ENCODE measurements around the gene SFPQ. TPM values are rescaled to one million over a fixed set of nuclear protein-coding genes. Genes with fewer than 3 reads are reported as not detected.

Gene SFPQ
- polyA plus RNA-seq, 2 donors, result 141 to 199 TPM

- Histone ChIP-seq H3K27ac (ENCODE audit: low read depth in 2 of 2, low read length in 1 of 2) (no peak overlapping the region), H3K4me3 (ENCODE audit: low read depth in 1 of 2, low read length in 2 of 2) (no peak overlapping the region), H3K9me3 (ENCODE audit: control insufficient read depth in 2 of 2, insufficient read depth in 1 of 2, low read depth in 1 of 2, low read length in 1 of 2) (no peaks in the 10 kb centered on the region), H3K36me3 (ENCODE audit: control insufficient read depth in 2 of 2, insufficient read depth in 2 of 2, low read length in 1 of 2) (no peaks in the 10 kb centered on the region), H3K4me1 (ENCODE audit: control insufficient read depth in 2 of 2, insufficient read depth in 2 of 2, low read length in 1 of 2) (no peaks in the 10 kb centered on the region), H3K27me3 (ENCODE audit: control insufficient read depth in 1 of 2, insufficient read depth in 2 of 2, low read length in 2 of 2) (no peaks in the 10 kb centered on the region)
- WGBS, 2 donors, result 43 to 48% methylated on average over 3 of the region's 3 CpGs
These were observed 22.4 kb upstream of the SFPQ start for GRCh38 chr1:35215346-35215745.

- no peak overlapping the region for H3K4me3 ChIP-seq (ENCODE audit: low read depth in 1 of 2, low read length in 2 of 2)
- no peaks in the 10 kb centered on the region for H3K4me1 ChIP-seq (ENCODE audit: control insufficient read depth in 2 of 2, insufficient read depth in 2 of 2, low read length in 1 of 2)
- H3K27me3 ChIP-seq (ENCODE audit: control insufficient read depth in 1 of 2, insufficient read depth in 2 of 2, low read length in 2 of 2), result no peaks in the 10 kb centered on the region
- no peaks in the 10 kb centered on the region for H3K36me3 ChIP-seq (ENCODE audit: control insufficient read depth in 2 of 2, insufficient read depth in 2 of 2, low read length in 1 of 2)
- no peaks in the 10 kb centered on the region for H3K9me3 ChIP-seq (ENCODE audit: control insufficient read depth in 2 of 2, insufficient read depth in 1 of 2, low read depth in 1 of 2, low read length in 1 of 2)
- no peak overlapping the region for H3K27ac ChIP-seq (ENCODE audit: low read depth in 2 of 2, low read length in 1 of 2)
- WGBS, 2 donors, result 79% methylated on average over 1 of the region's 1 CpG
These were observed 18.1 kb upstream of the SFPQ start for GRCh38 chr1:35211120-35211414.

GRCh38 chr1:35210321-35211119 is 17.6 kb upstream of the SFPQ start:
- Histone ChIP-seq H3K4me1 (ENCODE audit: control insufficient read depth in 2 of 2, insufficient read depth in 2 of 2, low read length in 1 of 2) (no peaks in the 10 kb centered on the region), H3K27ac (ENCODE audit: low read depth in 2 of 2, low read length in 1 of 2) (no peak overlapping the region), H3K36me3 (ENCODE audit: control insufficient read depth in 2 of 2, insufficient read depth in 2 of 2, low read length in 1 of 2) (no peaks in the 10 kb centered on the region), H3K27me3 (ENCODE audit: control insufficient read depth in 1 of 2, insufficient read depth in 2 of 2, low read length in 2 of 2) (no peaks in the 10 kb centered on the region), H3K4me3 (ENCODE audit: low read depth in 1 of 2, low read length in 2 of 2) (no peak overlapping the region), H3K9me3 (ENCODE audit: control insufficient read depth in 2 of 2, insufficient read depth in 1 of 2, low read depth in 1 of 2, low read length in 1 of 2) (no peaks in the 10 kb centered on the region)
- 68 to 73% methylated on average over 16 of the region's 16 CpGs for WGBS, 2 donors

- WGBS, 2 donors, result 40 to 41% methylated on average over 1 of the region's 1 CpG
These were observed 10.3 kb upstream of the SFPQ start for GRCh38 chr1:35203295-35203694.

GRCh38 chr1:35202048-35202719 is 9.2 kb upstream of the SFPQ start:
- Histone ChIP-seq H3K27me3 (ENCODE audit: control insufficient read depth in 1 of 2, insufficient read depth in 2 of 2, low read length in 2 of 2) (no peaks in the 10 kb centered on the region), H3K9me3 (ENCODE audit: control insufficient read depth in 2 of 2, insufficient read depth in 1 of 2, low read depth in 1 of 2, low read length in 1 of 2) (no peaks in the 10 kb centered on the region), H3K4me1 (ENCODE audit: control insufficient read depth in 2 of 2, insufficient read depth in 2 of 2, low read length in 1 of 2) (no peaks in the 10 kb centered on the region), H3K36me3 (ENCODE audit: control insufficient read depth in 2 of 2, insufficient read depth in 2 of 2, low read length in 1 of 2) (no peaks in the 10 kb centered on the region), H3K27ac (ENCODE audit: low read depth in 2 of 2, low read length in 1 of 2) (no peak overlapping the region), H3K4me3 (ENCODE audit: low read depth in 1 of 2, low read length in 2 of 2) (no peak overlapping the region)
- WGBS, 2 donors, result 29 to 31% methylated on average over 6 of the region's 6 CpGs

More at GRCh38 chr1:35203295-35203694, 10.3 kb upstream of the SFPQ start:
- no peak overlapping the region for H3K4me3 ChIP-seq (ENCODE audit: low read depth in 1 of 2, low read length in 2 of 2)
- no peaks in the 10 kb centered on the region for H3K4me1 ChIP-seq (ENCODE audit: control insufficient read depth in 2 of 2, insufficient read depth in 2 of 2, low read length in 1 of 2)
- no peaks in the 10 kb centered on the region for H3K27me3 ChIP-seq (ENCODE audit: control insufficient read depth in 1 of 2, insufficient read depth in 2 of 2, low read length in 2 of 2)
- H3K36me3 ChIP-seq (ENCODE audit: control insufficient read depth in 2 of 2, insufficient read depth in 2 of 2, low read length in 1 of 2), result no peaks in the 10 kb centered on the region
- no peaks in the 10 kb centered on the region for H3K9me3 ChIP-seq (ENCODE audit: control insufficient read depth in 2 of 2, insufficient read depth in 1 of 2, low read depth in 1 of 2, low read length in 1 of 2)
- no peak overlapping the region for H3K27ac ChIP-seq (ENCODE audit: low read depth in 2 of 2, low read length in 1 of 2)

GRCh38 chr1:35201631-35202030 is 8.7 kb upstream of the SFPQ start:
- no peaks in the 10 kb centered on the region for H3K36me3 ChIP-seq (ENCODE audit: control insufficient read depth in 2 of 2, insufficient read depth in 2 of 2, low read length in 1 of 2)
- H3K27ac ChIP-seq (ENCODE audit: low read depth in 2 of 2, low read length in 1 of 2), result no peak overlapping the region
- no peaks in the 10 kb centered on the region for H3K27me3 ChIP-seq (ENCODE audit: control insufficient read depth in 1 of 2, insufficient read depth in 2 of 2, low read length in 2 of 2)
- no peak overlapping the region for H3K4me3 ChIP-seq (ENCODE audit: low read depth in 1 of 2, low read length in 2 of 2)
- WGBS, 2 donors, result 61 to 64% methylated on average over 2 of the region's 2 CpGs
- H3K4me1 ChIP-seq (ENCODE audit: control insufficient read depth in 2 of 2, insufficient read depth in 2 of 2, low read length in 1 of 2), result no peaks in the 10 kb centered on the region
- no peaks in the 10 kb centered on the region for H3K9me3 ChIP-seq (ENCODE audit: control insufficient read depth in 2 of 2, insufficient read depth in 1 of 2, low read depth in 1 of 2, low read length in 1 of 2)

- H3K36me3 ChIP-seq (ENCODE audit: control insufficient read depth in 2 of 2, insufficient read depth in 2 of 2, low read length in 1 of 2), result peaks cover 12 to 18% of the 10 kb centered on the region in 2 donors
- H3K9me3 ChIP-seq (ENCODE audit: control insufficient read depth in 2 of 2, insufficient read depth in 1 of 2, low read depth in 1 of 2, low read length in 1 of 2), result no peaks in the 10 kb centered on the region
- WGBS, 2 donors, result 0 to 1% methylated on average over 61 to 94 of the region's 94 CpGs
- peak overlapping the region; percentile 99 for H3K27ac ChIP-seq (ENCODE audit: low read depth in 2 of 2, low read length in 1 of 2)
- H3K27me3 ChIP-seq (ENCODE audit: control insufficient read depth in 1 of 2, insufficient read depth in 2 of 2, low read length in 2 of 2), result no peaks in the 10 kb centered on the region
- H3K4me1 ChIP-seq (ENCODE audit: control insufficient read depth in 2 of 2, insufficient read depth in 2 of 2, low read length in 1 of 2), result peaks cover 0 to 6% of the 10 kb centered on the region in 2 donors
- H3K4me3 ChIP-seq (ENCODE audit: low read depth in 1 of 2, low read length in 2 of 2), result peak overlapping the region; percentile 96 to 100
These were observed 691 bp downstream of the SFPQ start for GRCh38 chr1:35192056-35192852.

- H3K27ac ChIP-seq (ENCODE audit: low read depth in 2 of 2, low read length in 1 of 2), result peak overlapping the region; percentile 99
- H3K4me3 ChIP-seq (ENCODE audit: low read depth in 1 of 2, low read length in 2 of 2), result peak overlapping the region; percentile 96 to 100
- peaks cover 0 to 6% of the 10 kb centered on the region in 2 donors for H3K4me1 ChIP-seq (ENCODE audit: control insufficient read depth in 2 of 2, insufficient read depth in 2 of 2, low read length in 1 of 2)
- peaks cover 17 to 18% of the 10 kb centered on the region in 2 donors for H3K36me3 ChIP-seq (ENCODE audit: control insufficient read depth in 2 of 2, insufficient read depth in 2 of 2, low read length in 1 of 2)
- no peaks in the 10 kb centered on the region for H3K27me3 ChIP-seq (ENCODE audit: control insufficient read depth in 1 of 2, insufficient read depth in 2 of 2, low read length in 2 of 2)
- WGBS, 2 donors, result 0 to 1% methylated on average over 25 of the region's 25 CpGs
- no peaks in the 10 kb centered on the region for H3K9me3 ChIP-seq (ENCODE audit: control insufficient read depth in 2 of 2, insufficient read depth in 1 of 2, low read depth in 1 of 2, low read length in 1 of 2)
These were observed 1.4 kb downstream of the SFPQ start for GRCh38 chr1:35191429-35192055.

GRCh38 chr1:35190784-35191183 is 2.2 kb downstream of the SFPQ start:
- Histone ChIP-seq H3K4me3 (ENCODE audit: low read depth in 1 of 2, low read length in 2 of 2) (peak overlapping the region; percentile 46 to 96), H3K9me3 (ENCODE audit: control insufficient read depth in 2 of 2, insufficient read depth in 1 of 2, low read depth in 1 of 2, low read length in 1 of 2) (no peaks in the 10 kb centered on the region), H3K4me1 (ENCODE audit: control insufficient read depth in 2 of 2, insufficient read depth in 2 of 2, low read length in 1 of 2) (peaks cover 0 to 6% of the 10 kb centered on the region in 2 donors), H3K36me3 (ENCODE audit: control insufficient read depth in 2 of 2, insufficient read depth in 2 of 2, low read length in 1 of 2) (peaks cover 17 to 22% of the 10 kb centered on the region in 2 donors), H3K27ac (ENCODE audit: low read depth in 2 of 2, low read length in 1 of 2) (no peak overlapping the region), H3K27me3 (ENCODE audit: control insufficient read depth in 1 of 2, insufficient read depth in 2 of 2, low read length in 2 of 2) (no peaks in the 10 kb centered on the region)
- 5 to 7% methylated on average over 6 of the region's 6 CpGs for WGBS, 2 donors
